GM21447 (cell line): ENCODE data around the gene VPS16.
"Not testable (repeated sequence)": the region's sequence is repeated elsewhere in the genome, so short reads cannot be mapped to it uniquely, and the experiment has no call there.

Experiments used
- ATAC-seq: cut with Tn5 transposase; IDR thresholded peaks from one replicate; pipeline ENCODE4 v1.9.1; 2021; ENCODE audit not compliant: unreplicated experiment

The VPS16 gene

GRCh38 chr20:2806351-2806701 is 34.2 kb upstream of the VPS16 start:
- no peak for ATAC-seq

GRCh38 chr20:2807019-2807418 is 33.5 kb upstream of the VPS16 start:
- no peak for ATAC-seq

- not testable (repeated sequence) for ATAC-seq
Measured at GRCh38 chr20:2807929-2808328, 32.6 kb upstream of the VPS16 start.

- no peak for ATAC-seq
Measured at GRCh38 chr20:2809690-2810089, 30.9 kb upstream of the VPS16 start.

GRCh38 chr20:2812189-2812588 is 28.4 kb upstream of the VPS16 start:
- ATAC-seq: no peak

- ATAC-seq: no peak
Measured at GRCh38 chr20:2814076-2814475, 26.5 kb upstream of the VPS16 start.

- ATAC-seq: no peak
Measured at GRCh38 chr20:2814587-2815051, 25.9 kb upstream of the VPS16 start, which contains the start of gene C20orf141. Gene C20orf141, plus strand, starts transcription at chr20:2814987. Its CDS starts 198 bp downstream, at chr20:2815185.

GRCh38 chr20:2815242-2815900 is 25.2 kb upstream of the VPS16 start:
- no peak for ATAC-seq

GRCh38 chr20:2816030-2816582 is 24.4 kb upstream of the VPS16 start, which contains the start of gene TMEM239:
Gene TMEM239, plus strand, starts transcription at chr20:2816364. Its CDS starts 191 bp downstream, at chr20:2816555.
- ATAC-seq: no peak

GRCh38 chr20:2816583-2817340 is 23.8 kb upstream of the VPS16 start:
- ATAC-seq: no peak

GRCh38 chr20:2817341-2817726 is 23.2 kb upstream of the VPS16 start:
- ATAC-seq: no peak

- ATAC-seq: no peak
Measured at GRCh38 chr20:2817891-2818595, 22.5 kb upstream of the VPS16 start.

GRCh38 chr20:2820084-2820895 is 20.3 kb upstream of the VPS16 start:
- no peak for ATAC-seq

- ATAC-seq: no peak
Measured at GRCh38 chr20:2820896-2821869, 19.4 kb upstream of the VPS16 start.

GRCh38 chr20:2822073-2822472 is 18.5 kb upstream of the VPS16 start:
- no peak for ATAC-seq

GRCh38 chr20:2825761-2826160 is 14.8 kb upstream of the VPS16 start:
- no peak for ATAC-seq

- no peak for ATAC-seq
Measured at GRCh38 chr20:2826655-2827054, 13.9 kb upstream of the VPS16 start.

GRCh38 chr20:2829376-2829775 is 11.2 kb upstream of the VPS16 start:
- no peak for ATAC-seq

- not testable (repeated sequence) for ATAC-seq
Measured at GRCh38 chr20:2831206-2831605, 9.3 kb upstream of the VPS16 start.
